ENCODE measurements around the gene THRA.

THRA gene

GRCh38 chr17:40067710-40068109 lies 4.9 kb downstream of the THRA start:
- no peak for DNase-seq

GRCh38 chr17:40068129-40068581 lies 5.4 kb downstream of the THRA start:
- no peak for DNase-seq

DNA sequence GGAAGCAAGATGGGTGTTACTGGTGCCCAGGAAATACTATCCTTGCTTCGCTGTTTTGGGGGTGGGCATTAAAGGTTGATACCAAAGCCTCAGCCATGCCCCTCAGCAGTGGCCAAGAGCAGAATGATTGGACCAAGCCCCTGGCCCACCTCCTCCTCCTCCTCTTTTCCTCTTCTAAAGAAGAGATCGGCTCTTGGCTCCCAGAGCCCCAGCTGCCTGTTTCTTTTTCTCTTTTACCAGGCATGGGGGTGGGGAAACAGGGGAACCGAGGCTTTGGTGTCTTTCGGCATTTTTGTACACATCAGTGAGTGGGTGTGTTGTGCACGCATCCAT lies 5.8 kb downstream of the THRA start:
- DNase-seq = no peak

GRCh38 chr17:40068917-40069750 lies 6.4 kb downstream of the THRA start:
- DNase-seq = no peak

GRCh38 chr17:40069751-40070708 lies 7.3 kb downstream of the THRA start:
- DNase-seq = no peak

- no peak for DNase-seq
These were observed 8.0 kb downstream of the THRA start for GRCh38 chr17:40070709-40071312.

GRCh38 chr17:40071313-40072039 lies 8.7 kb downstream of the THRA start:
- DNase-seq = no peak

- DNase-seq = no peak
These were observed 9.4 kb downstream of the THRA start for GRCh38 chr17:40072040-40072734.

DNA sequence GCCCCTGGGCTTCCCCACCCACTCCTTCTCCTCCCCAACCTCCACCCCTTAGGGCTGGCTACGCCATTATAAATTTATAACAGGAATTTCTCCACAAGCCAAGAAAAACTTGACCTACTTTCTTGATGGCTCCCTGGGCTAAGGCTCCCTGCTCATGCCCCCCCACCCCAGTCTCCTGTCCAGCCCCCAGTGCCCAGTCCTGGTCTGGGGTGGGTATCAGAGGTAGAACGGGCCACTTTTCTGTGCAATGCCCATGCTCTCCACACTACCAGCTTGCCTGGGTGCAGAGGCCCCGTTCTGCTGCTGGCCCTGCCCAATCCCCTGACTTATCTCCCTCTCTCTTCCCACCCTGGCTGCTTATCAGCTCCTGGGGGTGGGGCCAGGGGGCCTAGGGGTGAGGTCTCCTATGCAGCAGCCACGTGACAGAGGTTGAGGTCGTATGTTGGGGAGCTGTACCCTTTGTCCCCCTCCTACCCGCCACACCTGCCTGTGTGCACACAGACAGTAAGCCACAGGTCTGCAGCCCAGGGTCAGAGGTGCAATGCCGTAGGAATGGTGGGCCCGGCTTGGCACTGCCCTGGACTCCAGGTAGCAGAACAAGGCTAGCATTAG lies 10.1 kb downstream of the THRA start:
- no peak for DNase-seq

DNA sequence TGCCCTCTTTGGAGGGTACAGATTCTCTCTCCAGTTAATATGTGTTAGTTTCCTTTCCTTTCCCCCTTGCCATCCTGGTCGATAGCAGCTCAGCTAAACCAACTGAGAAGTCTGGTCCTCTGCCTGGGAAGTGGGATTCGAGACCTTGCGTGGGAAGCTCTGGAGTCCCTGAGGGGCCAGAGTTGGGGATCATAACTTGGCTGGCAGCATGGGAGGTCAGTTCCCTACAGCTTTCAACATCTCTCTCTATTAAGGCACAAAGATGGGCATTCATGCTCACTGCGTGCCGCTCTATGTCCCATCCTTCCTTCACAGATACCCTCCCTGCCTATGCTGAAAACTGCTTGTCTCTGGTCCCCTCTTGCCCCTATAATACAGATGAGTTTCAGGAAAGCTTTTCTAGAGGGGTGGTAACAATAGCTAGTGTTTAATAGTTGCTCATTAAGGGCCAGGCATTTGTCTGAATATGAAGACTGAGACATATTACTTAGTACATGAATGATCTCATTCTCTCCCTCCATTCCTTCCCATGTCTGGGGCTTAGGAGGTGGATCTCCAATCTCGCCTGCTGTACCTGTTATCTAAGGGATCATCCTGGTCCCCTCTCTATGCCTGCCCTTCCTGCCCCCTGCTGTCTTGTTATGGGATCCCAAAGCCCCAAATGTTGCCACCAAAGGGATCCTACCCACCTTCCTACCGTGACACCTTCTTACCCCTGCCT lies 10.8 kb downstream of the THRA start:
- DNase-seq = no peak

DNA sequence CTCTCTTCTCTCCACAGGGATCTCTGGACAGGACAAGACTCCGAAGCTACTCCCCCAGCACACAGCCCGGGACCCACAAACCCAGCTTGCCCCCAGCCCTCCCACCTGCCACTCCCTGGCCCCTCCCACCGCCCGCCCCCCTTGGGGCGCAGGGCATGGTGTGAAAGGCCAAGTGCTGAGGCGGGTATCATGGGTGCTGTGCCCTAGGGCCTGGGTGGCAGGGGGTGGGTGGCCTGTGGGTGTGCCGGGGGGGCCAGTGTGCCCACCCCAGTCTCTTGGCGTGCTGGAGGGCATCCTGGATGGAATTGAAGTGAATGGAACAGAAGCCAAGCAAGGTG lies 11.4 kb downstream of the THRA start:
- DNase-seq = no peak

DNA sequence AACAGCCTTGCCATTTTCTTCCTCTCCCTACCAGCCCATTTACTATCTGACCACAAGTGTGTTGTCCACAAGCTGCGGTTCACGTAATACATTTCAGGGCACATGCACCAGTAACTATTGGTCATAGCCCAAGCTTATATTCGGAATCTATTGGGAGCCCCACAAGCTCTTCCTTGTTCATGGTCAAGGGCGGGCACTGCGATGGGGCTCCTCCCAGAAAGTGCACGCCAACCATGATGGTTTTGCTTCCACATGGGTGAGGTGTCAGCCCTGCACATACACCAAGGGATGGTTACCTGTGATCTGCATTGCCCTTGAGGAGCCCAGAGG lies 12.1 kb downstream of the THRA start:
- DNase-seq = no peak

GRCh38 chr17:40075201-40075941 lies 12.6 kb downstream of the THRA start:
- DNase-seq = no peak

DNA sequence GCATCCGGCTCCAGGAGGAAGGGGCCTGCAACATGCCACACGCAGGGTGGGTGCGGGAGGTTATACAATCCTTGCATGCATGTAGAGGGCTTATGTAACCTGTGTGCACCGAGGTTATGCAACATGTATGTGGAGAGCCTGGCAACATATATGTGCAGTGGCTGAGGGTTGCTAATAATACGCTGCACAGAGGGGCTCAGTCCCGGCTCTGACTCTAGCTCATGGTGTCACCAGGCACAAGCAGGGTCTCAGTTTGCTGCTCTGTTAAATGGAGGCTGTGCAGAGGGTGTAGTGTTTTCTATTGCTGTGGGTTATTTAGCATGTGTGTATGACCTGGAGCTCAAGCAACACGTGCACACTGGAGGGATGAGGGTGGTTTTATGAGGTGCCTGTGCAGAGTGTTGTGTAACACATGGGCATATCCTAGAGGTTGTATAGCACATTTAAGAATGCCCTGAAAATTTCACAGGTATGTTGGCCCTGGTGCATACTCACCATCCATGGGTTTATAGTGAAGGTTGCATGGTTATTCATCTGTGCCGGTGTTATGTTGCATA lies 13.3 kb downstream of the THRA start:
- no peak for DNase-seq

- no peak for DNase-seq
These were observed 13.8 kb downstream of the THRA start for GRCh38 chr17:40076591-40076990.

DNA sequence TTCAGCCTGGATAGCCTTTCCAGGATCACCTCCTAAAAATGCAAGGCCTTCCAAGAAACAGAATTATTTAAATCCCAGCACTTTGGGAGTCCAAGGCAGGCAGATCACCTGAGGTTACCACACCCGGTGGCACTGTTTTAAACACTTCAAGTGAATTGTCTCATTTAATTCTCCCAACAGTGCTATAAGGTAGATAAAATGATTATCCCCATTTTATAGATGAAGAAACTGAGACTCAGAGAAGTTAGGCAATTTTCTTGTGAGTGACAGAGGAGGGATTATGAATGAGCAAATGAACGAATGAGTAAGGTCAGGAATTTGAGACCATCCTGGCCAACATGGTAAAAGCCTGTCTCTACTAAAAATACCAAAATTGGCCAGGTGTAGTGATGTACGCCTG lies 16.8 kb downstream of the THRA start:
- no peak for DNase-seq

GRCh38 chr17:40084477-40084876 lies 21.7 kb downstream of the THRA start:
- no peak for DNase-seq

- DNase-seq = no peak
These were observed 23.6 kb downstream of the THRA start for GRCh38 chr17:40086150-40087044.
